K562 treated with DMSO at 1 percent for 4 hours (cell line): ENCODE data around the gene ZNF382. TPM values are rescaled to one million over a fixed set of nuclear protein-coding genes. Genes with fewer than 3 reads are reported as not detected.

Experiments
- total RNA-seq: library from RNA; unstranded; fragments of 300-600 nt; gene quantifications from 2 replicates; pipeline ENCODE4 v1.2.3, GENCODE V29; 2022; ENCODE audit not compliant: insufficient read depth

The ZNF382 gene
- 0.28 TPM in 1 of 2 replicates, not detected in the other for total RNA-seq

GRCh38 chr19:36605101-36605876 is at the start of gene ZNF382:
TSS of gene ZNF382 (plus strand) at chr19:36605313. CDS start at chr19:36609915, 4,602 bp downstream.

GRCh38 chr19:36573020-36573894 is 31.9 kb upstream of the ZNF382 start, which contains the start of gene ZNF529:
TSS of gene ZNF529 (minus strand) at chr19:36573292. CDS start at chr19:36572346, 946 bp downstream.

Other genes starting within 250 kb of the ZNF382 start
- 0.19 and 0.25 TPM in 2 replicates for gene ZFP14, start 226.1 kb upstream of the ZNF382 start, total RNA-seq
- gene ZFP82, start 186.7 kb upstream of the ZNF382 start, total RNA-seq: 0.81 and 1.5 TPM in 2 replicates
- 4.1 and 9.2 TPM in 2 replicates for gene ZNF566, start 115.8 kb upstream of the ZNF382 start, total RNA-seq
- 2.7 and 3.4 TPM in 2 replicates for gene ZNF260, start 77.0 kb upstream of the ZNF382 start, total RNA-seq
- 1.9 and 3.1 TPM in 2 replicates for gene ZNF529, start 32.0 kb upstream of the ZNF382 start, total RNA-seq
- gene ZNF461, start 61.5 kb downstream of the ZNF382 start, total RNA-seq: not detected in 2 replicates
- gene ZNF567, start 82.3 kb downstream of the ZNF382 start, total RNA-seq: 2.7 and 3.7 TPM in 2 replicates
- 1.3 TPM in 2 replicates for gene ZNF850, start 167.5 kb downstream of the ZNF382 start, total RNA-seq
- 0.38 TPM in 1 of 2 replicates, not detected in the other for gene ZNF790, start 233.1 kb downstream of the ZNF382 start, total RNA-seq
- gene ZNF345, start 245.6 kb downstream of the ZNF382 start, total RNA-seq: 0.31 TPM in 1 of 2 replicates, not detected in the other